Cortex of kidney (tissue), 1 donor: ENCODE data around the gene CALU.

Experiments used
- DNase-seq: peaks from one replicate; lab custom pipeline; 2025; lab: John Stamatoyannopoulos, UW

CALU gene

GRCh38 chr7:128785738-128786137, 46.6 kb downstream of the CALU start:
- no peak for DNase-seq

- DNase-seq = no peak
Observed at GRCh38 chr7:128788446-128789412, 49.6 kb downstream of the CALU start.

- DNase-seq = no peak
Observed at GRCh38 chr7:128790315-128791041, 51.3 kb downstream of the CALU start.

GRCh38 chr7:128791121-128791971, 52.2 kb downstream of the CALU start, which contains the start of gene CCDC136:
TSS of gene CCDC136 (plus strand) at chr7:128791968. CDS start at chr7:128792412, 444 bp downstream.
- DNase-seq = no peak

- no peak for DNase-seq
Observed at GRCh38 chr7:128791972-128792327, 52.8 kb downstream of the CALU start.

- no peak for DNase-seq
Observed at GRCh38 chr7:128792471-128793180, 53.5 kb downstream of the CALU start.

GRCh38 chr7:128793181-128793547, 54.0 kb downstream of the CALU start:
- DNase-seq = no peak

GRCh38 chr7:128794020-128794419, 54.9 kb downstream of the CALU start:
- no peak for DNase-seq

GRCh38 chr7:128794436-128794835, 55.3 kb downstream of the CALU start:
- no peak for DNase-seq

- DNase-seq = no peak
Observed at GRCh38 chr7:128795129-128795528, 56.0 kb downstream of the CALU start.

GRCh38 chr7:128796327-128796726, 57.2 kb downstream of the CALU start:
- DNase-seq = no peak

GRCh38 chr7:128799451-128799850, 60.3 kb downstream of the CALU start:
- DNase-seq = no peak

- DNase-seq = no peak
Observed at GRCh38 chr7:128800567-128800966, 61.4 kb downstream of the CALU start.

- DNase-seq = no peak
Observed at GRCh38 chr7:128801003-128801402, 61.8 kb downstream of the CALU start.

GRCh38 chr7:128801667-128802418, 62.7 kb downstream of the CALU start:
- no peak for DNase-seq

GRCh38 chr7:128804484-128804883, 65.3 kb downstream of the CALU start:
- DNase-seq = no peak

GRCh38 chr7:128805225-128805624, 66.1 kb downstream of the CALU start:
- no peak for DNase-seq

GRCh38 chr7:128807191-128807590, 68.0 kb downstream of the CALU start:
- DNase-seq = no peak

GRCh38 chr7:128809363-128809762, 70.2 kb downstream of the CALU start:
- DNase-seq = no peak

- DNase-seq = no peak
Observed at GRCh38 chr7:128810473-128810872, 71.3 kb downstream of the CALU start.

GRCh38 chr7:128810997-128811396, 71.8 kb downstream of the CALU start:
- DNase-seq = no peak
